Testis (tissue), 2 donors: ENCODE data around the gene MS4A6A.

Experiments used
- CTCF ChIP-seq, 3 experiments: fragments of 450-650 bp in 2 of 3; fragments of 200-600 bp in 1 of 3; sonication (generic) in 1 of 3; IDR thresholded peaks; one replicate each; pipeline ENCODE4 v1.5.1; 2016 to 2019; ENCODE audit warnings: antibody characterized with exemption in 3 of 3, mild to moderate bottlenecking in 2 of 3, moderate library complexity in 1 of 3
- POLR2A ChIP-seq: fragments of 450-650 bp; IDR thresholded peaks from one replicate; pipeline ENCODE4 v1.6.1; 2017; ENCODE audit warnings: antibody characterized with exemption, mild to moderate bottlenecking, moderate library complexity

GRCh38 chr11:60182541-60183330 lies at the start of gene MS4A6A:
- TF ChIP-seq CTCF (IDR thresholded peaks at IDR 0.05), result no peak
- TF ChIP-seq POLR2A, result no peak
